Urinary bladder (tissue), 4 donors: Measurements from ENCODE around the gene ANKS1A. TPM values are rescaled to one million over a fixed set of nuclear protein-coding genes. Genes with fewer than 3 reads are reported as not detected.
"Not testable (repeated sequence)": the region's sequence is repeated elsewhere in the genome, so short reads cannot be mapped to it uniquely, and the experiment has no call there.

Experiments
- DNase-seq: peaks from one replicate; pipeline ENCODE4 v3.0.0-alpha.2; 2015; ENCODE audit errors: extremely low spot score
- H3K27ac ChIP-seq: one replicate; pipeline ENCODE4 v1.5.1; 2013; ENCODE audit warnings: low read depth, mild to moderate bottlenecking, moderate library complexity
- H3K36me3 ChIP-seq: one replicate; pipeline ENCODE4 v1.6.1; 2013; ENCODE audit warnings: mild to moderate bottlenecking, moderate library complexity; ENCODE audit not compliant: insufficient read depth
- H3K4me1 ChIP-seq: one replicate; pipeline ENCODE4 v1.6.1; 2013; ENCODE audit warnings: mild to moderate bottlenecking, moderate library complexity; ENCODE audit not compliant: insufficient read depth
- H3K4me3 ChIP-seq: one replicate; pipeline ENCODE4 v1.5.1; 2013; ENCODE audit warnings: low read depth, low read length
- WGBS: extraction: QIAGEN DNeasy Blood & Tissue Kit; methylation state at CpG from one replicate; pipeline ENCODE4 v1.1.7; 2013; 5-methylcytosine and 5-hydroxymethylcytosine counted together
- polyA plus RNA-seq: library from polyadenylated mRNA; stranded (reverse); fragments of 200-250 nt; gene quantifications from one replicate; pipeline ENCODE4 v1.2.3, GENCODE V29; 2013
- total RNA-seq: library from RNA; depleted of rRNA; stranded (reverse); fragments of >200 nt; gene quantifications from one replicate; pipeline ENCODE4 v1.2.3, GENCODE V29; 2014
- donor health status: healthy with polysubstance abuse.
- donor health status: healthy.

Gene ANKS1A
- total and polyA plus RNA-seq, 2 donors: 21.9 to 38.0 TPM

GRCh38 chr6:34984416-34984815 lies 95.4 kb downstream of the ANKS1A start:
- no peak overlapping the region for H3K27ac ChIP-seq
- H3K4me1 ChIP-seq: no peaks in the 10 kb centered on the region
- WGBS: 87% methylated on average over 2 of the region's 2 CpGs
- DNase-seq: no peak
- H3K36me3 ChIP-seq: no peaks in the 10 kb centered on the region
- H3K4me3 ChIP-seq: no peak overlapping the region

- WGBS: 87% methylated on average over 4 of the region's 4 CpGs
- H3K27ac ChIP-seq: no peak overlapping the region
- no peak overlapping the region for H3K4me3 ChIP-seq
- no peaks in the 10 kb centered on the region for H3K36me3 ChIP-seq
- no peak for DNase-seq
- H3K4me1 ChIP-seq: no peaks in the 10 kb centered on the region
Measured at GRCh38 chr6:34985236-34985635, 96.2 kb downstream of the ANKS1A start.

GRCh38 chr6:34986845-34987246 lies 97.8 kb downstream of the ANKS1A start:
- DNase-seq: peak; percentile 25
- 17% methylated on average over 3 of the region's 3 CpGs for WGBS
- no peak overlapping the region for H3K27ac ChIP-seq
- H3K4me1 ChIP-seq: no peaks in the 10 kb centered on the region
- H3K4me3 ChIP-seq: no peak overlapping the region
- no peaks in the 10 kb centered on the region for H3K36me3 ChIP-seq

GRCh38 chr6:34987506-34987905 lies 98.5 kb downstream of the ANKS1A start:
- 66% methylated on average over 5 of the region's 5 CpGs for WGBS
- no peak for DNase-seq
- no peaks in the 10 kb centered on the region for H3K36me3 ChIP-seq
- H3K4me1 ChIP-seq: no peaks in the 10 kb centered on the region
- no peak overlapping the region for H3K27ac ChIP-seq
- H3K4me3 ChIP-seq: no peak overlapping the region

- H3K4me1 ChIP-seq: no peaks in the 10 kb centered on the region
- no peak overlapping the region for H3K4me3 ChIP-seq
- 55% methylated on average over 2 of the region's 2 CpGs for WGBS
- DNase-seq: no peak
- no peaks in the 10 kb centered on the region for H3K36me3 ChIP-seq
- H3K27ac ChIP-seq: no peak overlapping the region
Measured at GRCh38 chr6:34990971-34991560, 102.0 kb downstream of the ANKS1A start.

DNA sequence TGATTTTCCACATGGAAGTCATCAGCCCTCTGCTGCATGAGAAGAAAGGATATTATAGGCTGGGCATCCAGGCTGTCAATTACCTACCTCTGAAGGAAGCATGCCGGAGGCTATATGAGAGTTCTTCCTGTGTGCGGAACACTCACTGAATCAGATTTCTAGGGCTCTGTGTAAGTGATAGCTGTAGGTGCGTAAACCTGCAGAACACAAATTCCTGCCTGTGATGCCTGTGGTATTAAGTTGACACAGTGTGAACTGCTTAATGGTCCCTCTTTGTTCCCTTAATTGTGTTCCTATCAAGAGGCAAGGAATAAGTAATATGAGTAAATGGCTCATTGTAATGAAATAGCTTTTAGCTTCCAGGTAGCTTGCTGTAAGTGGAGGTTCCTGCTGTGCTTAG lies 103.3 kb downstream of the ANKS1A start:
- DNase-seq: no peak
- WGBS: 97% methylated on average over 3 of the region's 3 CpGs
- Histone ChIP-seq H3K36me3 (no peaks in the 10 kb centered on the region), H3K27ac (no peak overlapping the region), H3K4me1 (no peaks in the 10 kb centered on the region), H3K4me3 (no peak overlapping the region)

DNA sequence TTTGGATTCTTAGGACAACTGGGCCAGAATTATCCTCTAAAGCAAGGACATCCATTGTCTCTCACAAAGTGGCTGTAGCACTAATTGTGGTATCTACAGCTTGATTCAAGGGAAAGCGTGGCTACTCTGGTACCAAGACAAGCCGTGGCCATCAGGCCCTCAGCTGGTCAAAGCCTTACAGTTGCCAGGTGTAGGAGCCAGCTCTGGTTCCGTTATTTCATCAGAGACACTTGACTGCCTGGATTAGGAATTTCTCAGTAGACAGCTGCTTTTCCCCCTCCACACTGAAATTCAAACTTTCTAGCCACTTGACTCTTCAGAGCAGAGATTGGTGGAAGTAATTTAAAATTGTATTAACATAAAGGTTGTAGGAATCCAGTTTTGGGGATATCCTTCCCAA lies 104.2 kb downstream of the ANKS1A start:
- 93% methylated on average over 3 of the region's 3 CpGs for WGBS
- no peak overlapping the region for H3K27ac ChIP-seq
- no peaks in the 10 kb centered on the region for H3K36me3 ChIP-seq
- H3K4me3 ChIP-seq: no peak overlapping the region
- DNase-seq: no peak
- H3K4me1 ChIP-seq: no peaks in the 10 kb centered on the region

DNA sequence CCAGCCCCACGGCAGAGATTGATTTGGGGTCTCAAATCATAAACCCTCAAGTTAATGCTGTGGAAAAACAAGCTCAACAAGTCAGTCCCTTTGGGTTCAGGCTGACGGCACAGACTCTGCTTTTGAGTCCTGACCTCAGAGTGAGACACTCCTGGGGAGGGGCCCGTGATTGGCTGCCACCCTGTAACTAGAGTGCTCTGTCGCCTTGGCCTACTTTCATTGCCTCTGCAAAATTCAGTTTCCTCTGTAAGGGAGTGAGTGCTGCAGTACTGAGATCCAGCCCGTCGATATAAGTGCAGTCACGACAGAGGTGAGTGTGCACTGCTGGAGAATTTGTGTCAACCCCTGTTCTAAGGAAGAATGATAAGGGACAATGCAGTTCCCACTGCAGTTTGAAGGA lies 105.6 kb downstream of the ANKS1A start:
- Histone ChIP-seq H3K36me3 (no peaks in the 10 kb centered on the region), H3K4me1 (no peaks in the 10 kb centered on the region), H3K27ac (no peak overlapping the region), H3K4me3 (no peak overlapping the region)
- DNase-seq: no peak
- 82% methylated on average over 7 of the region's 7 CpGs for WGBS

- WGBS: 83% methylated on average over 8 of the region's 8 CpGs
- not testable (repeated sequence) for H3K4me3 ChIP-seq, H3K36me3 ChIP-seq, H3K4me1 ChIP-seq, DNase-seq, H3K27ac ChIP-seq
Measured at GRCh38 chr6:34998417-34998816, 109.4 kb downstream of the ANKS1A start.

- WGBS: 84% methylated on average over 7 of the region's 7 CpGs
- not testable (repeated sequence) for H3K4me1 ChIP-seq, H3K36me3 ChIP-seq, H3K4me3 ChIP-seq, DNase-seq, H3K27ac ChIP-seq
Measured at GRCh38 chr6:34999153-34999552, 110.1 kb downstream of the ANKS1A start.

- WGBS: 78% methylated on average over 4 of the region's 4 CpGs
- DNase-seq, H3K4me1 ChIP-seq, H3K4me3 ChIP-seq, H3K36me3 ChIP-seq: not testable (repeated sequence)
- peak overlapping the region; percentile 23 for H3K27ac ChIP-seq
Measured at GRCh38 chr6:34999962-35000361, 110.9 kb downstream of the ANKS1A start.

DNA sequence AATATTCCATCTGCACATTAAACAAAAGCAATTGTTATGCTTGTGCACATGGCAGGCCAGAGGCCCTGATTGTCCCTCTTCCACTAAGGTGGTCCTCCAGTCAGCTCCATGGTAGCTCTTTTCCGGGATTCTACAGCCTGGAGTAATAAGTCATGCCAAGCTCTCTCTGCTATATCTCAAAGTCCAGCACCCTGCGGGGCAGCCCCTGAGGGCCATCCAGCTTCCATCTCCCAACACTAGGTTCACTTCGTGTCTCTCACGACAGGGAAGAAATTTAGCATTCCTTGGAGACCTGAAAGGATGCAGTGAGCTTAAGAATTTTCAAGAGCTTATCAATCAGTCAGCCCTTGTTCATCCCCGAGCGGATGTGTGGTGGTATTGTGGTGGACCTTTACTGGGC lies 112.3 kb downstream of the ANKS1A start:
- H3K27ac ChIP-seq, H3K4me3 ChIP-seq, H3K36me3 ChIP-seq, H3K4me1 ChIP-seq, DNase-seq: not testable (repeated sequence)
- WGBS: 83% methylated on average over 6 of the region's 6 CpGs

- 73% methylated on average over 12 of the region's 12 CpGs for WGBS
- not testable (repeated sequence) for DNase-seq, H3K4me1 ChIP-seq, H3K4me3 ChIP-seq, H3K36me3 ChIP-seq, H3K27ac ChIP-seq
Measured at GRCh38 chr6:35003886-35004530, 115.0 kb downstream of the ANKS1A start.

DNA sequence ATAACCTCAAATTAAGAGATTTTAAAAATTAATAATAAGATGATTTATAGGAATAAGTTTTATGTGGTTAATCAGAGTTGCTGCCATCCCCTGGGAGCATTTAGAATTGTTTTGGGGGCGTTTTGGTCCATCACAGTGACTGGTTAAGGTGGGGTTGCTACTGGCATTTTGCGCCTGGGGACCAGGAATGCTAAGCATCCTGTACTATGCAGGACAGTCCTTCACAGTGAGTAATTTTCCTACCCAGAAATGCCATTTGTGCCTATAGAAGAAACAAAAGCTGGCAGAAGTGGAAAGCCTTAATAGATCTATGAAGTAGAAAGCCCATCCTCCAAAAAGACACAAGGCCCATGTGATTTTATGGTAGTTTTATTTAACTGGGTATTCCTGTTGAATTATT lies 118.0 kb downstream of the ANKS1A start:
- Histone ChIP-seq H3K36me3 (no peaks in the 10 kb centered on the region), H3K4me1 (no peaks in the 10 kb centered on the region), H3K4me3 (no peak overlapping the region), H3K27ac (no peak overlapping the region)
- DNase-seq: no peak
- 92% methylated on average over 2 of the region's 2 CpGs for whole genome bisulfite sequencing
